Neural progenitor cell (in vitro differentiated cells): ENCODE data around the gene SYNDIG1.

Source experiments
- CTCF ChIP-seq: fragments of 200-600 bp; sonication (generic); IDR thresholded peaks from 2 replicates; pipeline ENCODE4 v1.5.1; 2017; ENCODE audit warnings: antibody characterized with exemption, mild to moderate bottlenecking
- EZH2 ChIP-seq: fragments of 200-600 bp; sonication (generic); IDR thresholded peaks from 2 replicates; pipeline ENCODE4 v1.6.1; 2017; ENCODE audit warnings: antibody characterized with exemption, mild to moderate bottlenecking, moderate library complexity
- EZH2phosphoT487 ChIP-seq: fragments of 200-600 bp; sonication (generic); IDR thresholded peaks from 2 replicates; pipeline ENCODE4 v1.6.1; 2017; ENCODE audit warnings: antibody characterized with exemption

DNA sequence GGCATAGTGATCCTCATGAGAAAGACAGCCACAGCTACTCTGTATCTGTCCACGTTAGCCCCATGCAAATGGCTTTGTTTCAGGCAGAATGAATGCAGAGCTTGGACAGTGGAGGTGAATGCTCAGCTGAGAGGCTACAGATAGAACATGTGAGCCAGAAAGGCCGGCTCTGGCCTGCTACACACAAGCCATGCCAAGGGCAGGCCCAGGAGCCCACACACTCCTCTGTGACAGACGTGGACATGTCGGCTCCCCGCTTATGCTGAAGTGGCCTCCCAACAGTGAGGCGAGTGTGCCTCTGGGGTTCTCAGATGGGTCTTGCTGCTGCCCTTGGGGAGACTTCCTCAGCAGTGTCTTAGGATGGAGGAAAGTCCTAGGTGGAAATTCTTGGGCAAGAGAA, 159.6 kb downstream of the SYNDIG1 start:
- TF ChIP-seq CTCF (no peak), EZH2 (no peak), EZH2phosphoT487 (no peak)
